Fibroblast of pulmonary artery (primary cell): ENCODE data around the gene MXD1.

ENCODE experiments used
- DNase-seq: peaks from one replicate; pipeline ENCODE4 v3.0.0-alpha.2; 2010; ENCODE audit warnings: low read depth
- H3K4me3 ChIP-seq: replicated peaks from 2 replicates; pipeline ENCODE4 v1.5.1; 2011; ENCODE audit warnings: low read depth, mild to moderate bottlenecking, control low read depth, low read length, moderate library complexity
- TF ChIP-seq, protein P1 (sequence below): IDR thresholded peaks from 2 replicates; pipeline ENCODE4 v1.5.1; 2011; ENCODE audit warnings: mild to moderate bottlenecking, control low read depth, low read length, inconsistent platforms; ENCODE audit errors: missing control alignments

MXD1 gene

GRCh38 chr2:69954084-69954483 lies 39.2 kb downstream of the MXD1 start:
- no peak overlapping the region for H3K4me3 ChIP-seq
- no peak for DNase-seq
- TF ChIP-seq, protein P1, sequence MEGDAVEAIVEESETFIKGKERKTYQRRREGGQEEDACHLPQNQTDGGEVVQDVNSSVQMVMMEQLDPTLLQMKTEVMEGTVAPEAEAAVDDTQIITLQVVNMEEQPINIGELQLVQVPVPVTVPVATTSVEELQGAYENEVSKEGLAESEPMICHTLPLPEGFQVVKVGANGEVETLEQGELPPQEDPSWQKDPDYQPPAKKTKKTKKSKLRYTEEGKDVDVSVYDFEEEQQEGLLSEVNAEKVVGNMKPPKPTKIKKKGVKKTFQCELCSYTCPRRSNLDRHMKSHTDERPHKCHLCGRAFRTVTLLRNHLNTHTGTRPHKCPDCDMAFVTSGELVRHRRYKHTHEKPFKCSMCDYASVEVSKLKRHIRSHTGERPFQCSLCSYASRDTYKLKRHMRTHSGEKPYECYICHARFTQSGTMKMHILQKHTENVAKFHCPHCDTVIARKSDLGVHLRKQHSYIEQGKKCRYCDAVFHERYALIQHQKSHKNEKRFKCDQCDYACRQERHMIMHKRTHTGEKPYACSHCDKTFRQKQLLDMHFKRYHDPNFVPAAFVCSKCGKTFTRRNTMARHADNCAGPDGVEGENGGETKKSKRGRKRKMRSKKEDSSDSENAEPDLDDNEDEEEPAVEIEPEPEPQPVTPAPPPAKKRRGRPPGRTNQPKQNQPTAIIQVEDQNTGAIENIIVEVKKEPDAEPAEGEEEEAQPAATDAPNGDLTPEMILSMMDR = no peak

DNA sequence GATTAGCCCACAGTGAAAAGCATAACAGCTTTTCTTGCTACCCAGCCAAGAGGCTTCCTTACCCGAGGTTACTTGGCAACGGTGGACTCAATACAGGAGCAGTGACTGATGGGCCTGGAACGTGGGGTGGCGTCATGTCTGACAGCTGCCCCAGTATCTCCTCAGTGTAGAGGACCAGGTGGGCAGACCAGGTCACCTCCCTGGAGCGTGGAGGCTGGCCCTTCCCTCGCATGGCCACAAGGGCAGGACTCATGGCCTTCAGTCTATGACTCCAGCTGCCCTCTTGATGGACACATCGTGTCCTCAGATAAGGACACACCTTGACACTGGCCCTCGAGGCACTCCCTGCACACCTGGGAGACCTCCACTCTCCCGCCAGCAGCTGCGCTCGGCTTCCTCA lies 40.1 kb downstream of the MXD1 start:
- no peak for DNase-seq
- no peak overlapping the region for H3K4me3 ChIP-seq
- TF ChIP-seq, protein P1 = no peak

- H3K4me3 ChIP-seq = no peak overlapping the region
- TF ChIP-seq, protein P1 = no peak
- no peak for DNase-seq
These were observed 41.6 kb downstream of the MXD1 start for GRCh38 chr2:69956475-69956979.

GRCh38 chr2:69957965-69958364 lies 43.1 kb downstream of the MXD1 start:
- no peak overlapping the region for H3K4me3 ChIP-seq
- TF ChIP-seq, protein P1 = no peak
- no peak for DNase-seq

DNA sequence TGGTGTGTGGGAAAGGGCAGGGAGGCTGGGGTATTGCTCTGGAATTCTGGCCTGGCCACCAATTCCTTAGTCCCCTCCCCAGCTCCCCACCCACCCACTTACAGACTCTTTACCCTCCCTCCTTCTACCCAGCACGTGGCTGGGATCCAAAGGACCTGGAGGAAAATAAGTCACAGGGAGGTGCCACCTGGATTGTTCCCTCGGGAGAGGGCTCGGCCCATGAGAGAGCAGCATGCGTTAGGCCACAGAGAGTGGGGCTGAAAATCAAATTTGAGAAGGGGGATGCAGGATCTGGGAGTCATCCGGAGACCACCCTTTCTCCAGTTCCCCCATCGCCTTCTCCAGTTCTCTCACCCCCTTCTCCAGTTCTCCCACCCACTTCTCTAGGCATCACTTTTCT lies 43.6 kb downstream of the MXD1 start:
- DNase-seq = no peak
- H3K4me3 ChIP-seq = no peak overlapping the region
- TF ChIP-seq, protein P1 = no peak

GRCh38 chr2:69959425-69959824 lies 44.5 kb downstream of the MXD1 start:
- H3K4me3 ChIP-seq = no peak overlapping the region
- no peak for DNase-seq
- TF ChIP-seq, protein P1 = no peak

DNA sequence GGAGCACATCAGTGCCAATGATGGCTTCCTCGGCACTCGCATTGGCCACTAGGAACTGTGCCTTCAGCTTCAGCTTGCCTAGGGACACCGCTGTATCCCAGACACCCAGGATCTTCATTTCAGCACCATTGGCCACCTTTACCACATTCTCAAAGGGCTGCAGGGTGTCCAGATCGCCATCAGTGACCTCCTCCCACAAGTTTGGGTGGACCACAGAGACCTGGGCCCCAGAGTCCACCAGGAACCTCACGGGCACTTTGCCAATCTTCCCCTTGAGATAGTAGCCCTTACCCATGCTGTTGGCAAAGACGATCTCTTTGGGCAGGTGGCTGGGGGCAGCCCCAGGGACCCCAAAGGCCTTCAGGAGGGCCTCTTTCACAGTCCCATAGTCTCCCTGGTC lies 45.9 kb downstream of the MXD1 start:
- DNase-seq = no peak
- TF ChIP-seq, protein P1 = no peak
- H3K4me3 ChIP-seq = no peak overlapping the region
